ENCODE measurements around the gene SNRPB.

Gene SNRPB

DNA sequence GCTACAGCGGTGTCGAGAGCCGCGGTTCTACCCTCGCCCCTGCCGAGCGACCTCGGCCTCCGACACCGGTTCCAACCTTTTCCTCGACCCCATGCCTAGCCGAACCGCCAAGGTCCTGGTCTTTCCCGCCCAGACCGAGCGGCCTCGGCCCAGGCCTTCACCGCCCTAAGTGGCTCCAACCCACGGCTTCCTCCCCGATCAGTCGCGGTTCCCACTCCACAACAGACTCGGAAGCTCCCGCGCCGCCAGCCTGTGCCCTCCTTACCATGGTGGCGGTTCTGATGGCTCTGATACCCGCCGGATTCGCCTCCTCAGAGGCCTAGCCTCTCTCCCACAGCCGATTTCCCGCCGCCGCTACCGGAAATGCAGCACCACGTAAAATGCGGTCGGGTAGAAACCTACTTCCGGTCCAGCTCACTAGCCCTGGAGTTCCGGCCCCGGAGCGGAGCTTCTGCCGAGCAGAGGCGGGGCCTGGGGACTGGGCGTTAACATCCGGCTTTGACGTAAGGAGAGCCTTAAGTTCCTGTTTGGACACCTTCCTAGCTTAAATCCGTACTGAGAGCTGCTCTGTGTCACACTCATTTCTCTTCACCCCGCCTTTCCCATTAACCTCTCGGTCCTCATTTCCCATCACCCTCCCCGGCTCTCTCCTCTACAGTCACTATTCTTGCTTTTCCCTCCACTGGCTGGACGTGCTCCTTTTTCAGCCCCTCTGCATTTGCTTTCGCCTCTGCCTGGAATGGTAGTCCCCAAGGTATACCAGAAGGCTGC lies at the start of gene SNRPB:
SNRPB (minus strand) TSS at position 367 of the 771 bp plus-strand sequence; CDS start at position 268, 99 bp downstream.
- TF ChIP-seq, protein P1, sequence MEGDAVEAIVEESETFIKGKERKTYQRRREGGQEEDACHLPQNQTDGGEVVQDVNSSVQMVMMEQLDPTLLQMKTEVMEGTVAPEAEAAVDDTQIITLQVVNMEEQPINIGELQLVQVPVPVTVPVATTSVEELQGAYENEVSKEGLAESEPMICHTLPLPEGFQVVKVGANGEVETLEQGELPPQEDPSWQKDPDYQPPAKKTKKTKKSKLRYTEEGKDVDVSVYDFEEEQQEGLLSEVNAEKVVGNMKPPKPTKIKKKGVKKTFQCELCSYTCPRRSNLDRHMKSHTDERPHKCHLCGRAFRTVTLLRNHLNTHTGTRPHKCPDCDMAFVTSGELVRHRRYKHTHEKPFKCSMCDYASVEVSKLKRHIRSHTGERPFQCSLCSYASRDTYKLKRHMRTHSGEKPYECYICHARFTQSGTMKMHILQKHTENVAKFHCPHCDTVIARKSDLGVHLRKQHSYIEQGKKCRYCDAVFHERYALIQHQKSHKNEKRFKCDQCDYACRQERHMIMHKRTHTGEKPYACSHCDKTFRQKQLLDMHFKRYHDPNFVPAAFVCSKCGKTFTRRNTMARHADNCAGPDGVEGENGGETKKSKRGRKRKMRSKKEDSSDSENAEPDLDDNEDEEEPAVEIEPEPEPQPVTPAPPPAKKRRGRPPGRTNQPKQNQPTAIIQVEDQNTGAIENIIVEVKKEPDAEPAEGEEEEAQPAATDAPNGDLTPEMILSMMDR (IDR thresholded peaks at IDR 0.05) = no peak
- Mint-ChIP-seq H3K36me3 (ENCODE audit: low read depth) (peaks cover 43% of the 10 kb centered on the region), H3K9me3 (no peaks in the 10 kb centered on the region), H3K4me3 (peak within 1 kb of the TSS; percentile 96), H3K27ac (peak within 1 kb of the TSS; percentile 100), H3K4me1 (peaks cover 49% of the 10 kb centered on the region), H3K27me3 (ENCODE audit: low read depth, poor library complexity) (peaks cover 9% of the 10 kb centered on the region)
- DNase-seq = peak; percentile 94

DNA sequence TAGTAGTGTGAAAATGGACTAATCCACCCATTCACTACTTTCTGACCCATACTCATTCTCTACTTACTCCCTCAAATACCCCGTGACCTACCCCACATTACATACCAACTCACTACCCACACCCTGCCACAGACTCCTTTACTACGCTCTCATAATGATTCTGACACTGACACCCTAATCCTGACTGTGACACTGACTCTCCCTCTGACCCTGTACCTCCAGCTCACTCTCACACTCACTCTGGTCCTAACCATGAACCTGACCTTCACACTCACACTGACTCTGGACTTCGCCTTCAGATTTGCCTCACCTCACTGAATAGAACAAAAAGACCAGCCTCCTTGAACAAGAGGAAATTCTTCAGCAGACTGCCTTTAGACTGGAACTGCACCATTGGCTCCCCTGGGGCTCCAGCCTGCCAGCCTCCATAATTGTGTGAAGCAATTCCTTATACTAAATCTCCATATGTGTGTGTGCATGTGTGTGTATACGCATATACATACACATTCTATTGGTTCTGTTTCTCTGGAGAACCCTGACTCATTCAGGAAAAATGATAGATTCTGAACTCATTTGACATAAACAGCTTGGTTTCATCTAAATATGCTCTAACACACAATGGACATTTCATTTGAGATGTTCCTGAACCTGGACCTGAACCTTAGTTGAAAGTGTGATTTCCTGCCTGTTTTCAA lies 48.7 kb upstream of the SNRPB start:
- DNase-seq = no peak
- TF ChIP-seq, protein P1 (IDR thresholded peaks at IDR 0.05) = no peak
- no peak overlapping the region for H3K4me3 Mint-ChIP-seq
- no peaks in the 10 kb centered on the region for H3K4me1 Mint-ChIP-seq
- H3K36me3 Mint-ChIP-seq (ENCODE audit: low read depth) = no peaks in the 10 kb centered on the region
- H3K27me3 Mint-ChIP-seq (ENCODE audit: low read depth, poor library complexity) = peaks cover 55% of the 10 kb centered on the region
- no peaks in the 10 kb centered on the region for H3K9me3 Mint-ChIP-seq
- H3K27ac Mint-ChIP-seq = no peak overlapping the region

GRCh38 chr20:2518558-2518957 lies 48.0 kb upstream of the SNRPB start:
- H3K9me3 Mint-ChIP-seq = no peaks in the 10 kb centered on the region
- no peak for DNase-seq
- no peaks in the 10 kb centered on the region for H3K4me1 Mint-ChIP-seq
- no peaks in the 10 kb centered on the region for H3K36me3 Mint-ChIP-seq (ENCODE audit: low read depth)
- H3K27ac Mint-ChIP-seq = no peak overlapping the region
- no peak overlapping the region for H3K4me3 Mint-ChIP-seq
- TF ChIP-seq, protein P1 (IDR thresholded peaks at IDR 0.05) = no peak
- H3K27me3 Mint-ChIP-seq (ENCODE audit: low read depth, poor library complexity) = peaks cover 58% of the 10 kb centered on the region

- Mint-ChIP-seq H3K4me3 (no peak overlapping the region), H3K9me3 (no peaks in the 10 kb centered on the region), H3K27ac (no peak overlapping the region), H3K4me1 (no peaks in the 10 kb centered on the region), H3K27me3 (ENCODE audit: low read depth, poor library complexity) (peaks cover 59% of the 10 kb centered on the region), H3K36me3 (ENCODE audit: low read depth) (no peaks in the 10 kb centered on the region)
- no peak for DNase-seq
- TF ChIP-seq, protein P1 (IDR thresholded peaks at IDR 0.05) = no peak
Observed at GRCh38 chr20:2518096-2518495, 47.5 kb upstream of the SNRPB start.

DNA sequence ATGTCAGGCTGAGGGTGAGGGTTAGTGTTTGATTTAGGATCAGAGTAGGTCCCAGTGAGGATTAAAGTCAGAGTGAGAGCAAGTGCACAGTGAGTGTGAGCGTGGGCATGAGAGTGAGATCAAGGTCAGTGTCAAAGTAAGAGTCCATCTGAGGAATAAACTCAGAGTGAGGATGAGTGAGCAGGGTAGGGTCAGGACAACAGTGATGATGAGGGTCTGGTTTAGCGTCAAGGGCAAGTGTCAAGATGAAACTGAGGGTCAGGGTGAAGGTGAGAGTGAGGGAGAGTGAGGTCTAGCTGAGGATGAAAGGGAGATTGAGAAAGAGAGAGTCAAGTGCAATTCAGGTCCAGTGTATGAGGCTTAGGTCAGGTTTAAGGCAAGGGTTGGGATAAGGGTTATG lies 45.8 kb upstream of the SNRPB start:
- no peak overlapping the region for H3K4me3 Mint-ChIP-seq
- peaks cover 61% of the 10 kb centered on the region for H3K27me3 Mint-ChIP-seq (ENCODE audit: low read depth, poor library complexity)
- H3K9me3 Mint-ChIP-seq = no peaks in the 10 kb centered on the region
- H3K27ac Mint-ChIP-seq = no peak overlapping the region
- DNase-seq = no peak
- no peaks in the 10 kb centered on the region for H3K36me3 Mint-ChIP-seq (ENCODE audit: low read depth)
- no peaks in the 10 kb centered on the region for H3K4me1 Mint-ChIP-seq
- TF ChIP-seq, protein P1 (IDR thresholded peaks at IDR 0.05) = no peak

All from nephron progenitor cell (in vitro differentiated cells).